ENCODE measurements around the gene RPTOR.

RPTOR gene

GRCh38 chr17:80649200-80649644 is 104.6 kb downstream of the RPTOR start:
- DNase-seq: no peak

- peak in 1 of 2 donors; percentile 16 for DNase-seq
Measured at GRCh38 chr17:80649672-80650330, 105.2 kb downstream of the RPTOR start.

GRCh38 chr17:80650331-80650672 is 105.7 kb downstream of the RPTOR start:
- DNase-seq: no peak

GRCh38 chr17:80650751-80651518 is 106.3 kb downstream of the RPTOR start:
- DNase-seq: no peak

GRCh38 chr17:80652756-80653330 is 108.2 kb downstream of the RPTOR start:
- DNase-seq: no peak

- no peak for DNase-seq
Measured at GRCh38 chr17:80653856-80654255, 109.2 kb downstream of the RPTOR start.

GRCh38 chr17:80655608-80656007 is 111.0 kb downstream of the RPTOR start:
- DNase-seq: no peak

GRCh38 chr17:80656590-80656989 is 112.0 kb downstream of the RPTOR start:
- no peak for DNase-seq

GRCh38 chr17:80657561-80657960 is 112.9 kb downstream of the RPTOR start:
- DNase-seq: no peak

- no peak for DNase-seq
Measured at GRCh38 chr17:80658821-80659220, 114.2 kb downstream of the RPTOR start.

GRCh38 chr17:80659651-80660050 is 115.0 kb downstream of the RPTOR start:
- DNase-seq: no peak

GRCh38 chr17:80660527-80661198 is 116.0 kb downstream of the RPTOR start:
- no peak for DNase-seq

- DNase-seq: no peak
Measured at GRCh38 chr17:80662557-80662956, 117.9 kb downstream of the RPTOR start.

GRCh38 chr17:80663781-80664206 is 119.2 kb downstream of the RPTOR start:
- DNase-seq: no peak

- no peak for DNase-seq
Measured at GRCh38 chr17:80664217-80664790, 119.7 kb downstream of the RPTOR start.

- no peak for DNase-seq
Measured at GRCh38 chr17:80665792-80666191, 121.2 kb downstream of the RPTOR start.

GRCh38 chr17:80666867-80667266 is 122.2 kb downstream of the RPTOR start:
- DNase-seq: no peak

- no peak for DNase-seq
Measured at GRCh38 chr17:80667462-80668277, 123.0 kb downstream of the RPTOR start.

GRCh38 chr17:80668375-80669148 is 123.9 kb downstream of the RPTOR start:
- no peak for DNase-seq

- DNase-seq: no peak
Measured at GRCh38 chr17:80671039-80671824, 126.6 kb downstream of the RPTOR start.

GRCh38 chr17:80671825-80672110 is 127.1 kb downstream of the RPTOR start:
- DNase-seq: no peak
